ENCODE data around the gene ISM1.

DNA sequence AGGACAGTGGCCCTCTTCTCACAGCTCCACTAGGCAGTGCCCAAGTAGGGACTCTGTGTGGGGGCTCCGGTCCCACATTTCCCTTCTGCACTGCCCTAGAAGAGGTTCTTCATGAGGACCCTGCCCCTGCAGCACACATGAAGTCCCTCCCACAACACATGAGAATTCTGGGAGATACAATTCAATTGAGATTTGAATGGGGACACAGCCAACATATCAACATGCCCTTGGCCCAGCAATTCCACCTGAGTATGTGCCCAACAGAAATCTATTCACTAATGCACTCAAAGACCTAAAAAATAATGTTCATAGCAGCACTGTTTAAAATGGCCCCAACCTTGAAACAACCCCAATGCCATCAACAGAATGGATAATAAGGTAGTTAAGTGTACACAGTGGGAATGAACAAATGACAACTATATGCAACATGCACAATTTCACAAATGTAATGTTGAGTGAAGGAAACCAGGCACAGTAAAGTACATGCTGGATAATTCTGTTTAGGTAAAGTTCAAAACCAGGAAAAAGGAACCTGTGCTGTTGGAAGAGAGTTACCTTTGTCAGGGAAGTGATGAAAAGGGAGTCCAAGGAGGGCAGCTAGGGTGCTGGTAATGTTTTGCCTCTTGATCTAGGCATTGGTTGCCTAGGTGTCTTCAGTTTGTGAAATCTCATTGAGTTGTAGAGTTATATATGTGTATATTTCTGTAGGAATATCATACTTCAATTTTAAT is 16.1 kb downstream of the ISM1 start:
- TF ChIP-seq, protein P1, sequence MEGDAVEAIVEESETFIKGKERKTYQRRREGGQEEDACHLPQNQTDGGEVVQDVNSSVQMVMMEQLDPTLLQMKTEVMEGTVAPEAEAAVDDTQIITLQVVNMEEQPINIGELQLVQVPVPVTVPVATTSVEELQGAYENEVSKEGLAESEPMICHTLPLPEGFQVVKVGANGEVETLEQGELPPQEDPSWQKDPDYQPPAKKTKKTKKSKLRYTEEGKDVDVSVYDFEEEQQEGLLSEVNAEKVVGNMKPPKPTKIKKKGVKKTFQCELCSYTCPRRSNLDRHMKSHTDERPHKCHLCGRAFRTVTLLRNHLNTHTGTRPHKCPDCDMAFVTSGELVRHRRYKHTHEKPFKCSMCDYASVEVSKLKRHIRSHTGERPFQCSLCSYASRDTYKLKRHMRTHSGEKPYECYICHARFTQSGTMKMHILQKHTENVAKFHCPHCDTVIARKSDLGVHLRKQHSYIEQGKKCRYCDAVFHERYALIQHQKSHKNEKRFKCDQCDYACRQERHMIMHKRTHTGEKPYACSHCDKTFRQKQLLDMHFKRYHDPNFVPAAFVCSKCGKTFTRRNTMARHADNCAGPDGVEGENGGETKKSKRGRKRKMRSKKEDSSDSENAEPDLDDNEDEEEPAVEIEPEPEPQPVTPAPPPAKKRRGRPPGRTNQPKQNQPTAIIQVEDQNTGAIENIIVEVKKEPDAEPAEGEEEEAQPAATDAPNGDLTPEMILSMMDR (IDR thresholded peaks at IDR 0.05), result no peak
- no peak for TF ChIP-seq POLR2A (IDR thresholded peaks at IDR 0.05)
